Type B pancreatic cell (in vitro differentiated cells): Measurements from ENCODE around the gene NEDD4L. TPM values are rescaled to one million over a fixed set of nuclear protein-coding genes. Genes with fewer than 3 reads are reported as not detected.
A peak's percentile ranks its signal among the peaks of the same experiment; 100 is the strongest.

ENCODE experiments used
- DNase-seq: peaks from one replicate; pipeline ENCODE4 v3.0.0; 2021; ENCODE audit warnings: mixed read lengths; ENCODE audit not compliant: unreplicated experiment; ENCODE audit errors: extremely low spot score
- H3K27ac Mint-ChIP-seq: 2 replicates; pipeline ENCODE4 v1.8.0; 2021; ENCODE audit warnings: mild to moderate bottlenecking, mixed read lengths
- H3K27me3 Mint-ChIP-seq: 2 replicates; pipeline ENCODE4 v1.8.0; 2021; ENCODE audit warnings: mixed read lengths
- H3K36me3 Mint-ChIP-seq: 2 replicates; pipeline ENCODE4 v1.8.0; 2021; ENCODE audit warnings: mixed read lengths
- H3K4me1 Mint-ChIP-seq: one replicate; pipeline ENCODE4 v1.8.0; 2021; ENCODE audit warnings: mixed read lengths; ENCODE audit not compliant: unreplicated experiment
- H3K4me3 Mint-ChIP-seq: 2 replicates; pipeline ENCODE4 v1.8.0; 2021; ENCODE audit warnings: mild to moderate bottlenecking, mixed read lengths
- H3K9me3 Mint-ChIP-seq: 2 replicates; pipeline ENCODE4 v1.8.0; 2021; ENCODE audit warnings: mixed read lengths
- total RNA-seq: library from RNA; stranded (reverse); gene quantifications from 2 replicates; pipeline ENCODE4 v1.2.1, GENCODE V29; 2021; ENCODE audit warnings: low replicate concordance
- TF ChIP-seq, protein P1 (sequence below): fragments of 200-600 bp; sonication (generic); conservative IDR thresholded peaks from 2 replicates; pipeline ENCODE4 v1.5.0; 2021; ENCODE audit warnings: antibody characterized with exemption, mild to moderate bottlenecking

The NEDD4L gene
- total RNA-seq, 1 donor from 2014 or later, result 84.7 TPM

- no peak for DNase-seq
- TF ChIP-seq, protein P1, sequence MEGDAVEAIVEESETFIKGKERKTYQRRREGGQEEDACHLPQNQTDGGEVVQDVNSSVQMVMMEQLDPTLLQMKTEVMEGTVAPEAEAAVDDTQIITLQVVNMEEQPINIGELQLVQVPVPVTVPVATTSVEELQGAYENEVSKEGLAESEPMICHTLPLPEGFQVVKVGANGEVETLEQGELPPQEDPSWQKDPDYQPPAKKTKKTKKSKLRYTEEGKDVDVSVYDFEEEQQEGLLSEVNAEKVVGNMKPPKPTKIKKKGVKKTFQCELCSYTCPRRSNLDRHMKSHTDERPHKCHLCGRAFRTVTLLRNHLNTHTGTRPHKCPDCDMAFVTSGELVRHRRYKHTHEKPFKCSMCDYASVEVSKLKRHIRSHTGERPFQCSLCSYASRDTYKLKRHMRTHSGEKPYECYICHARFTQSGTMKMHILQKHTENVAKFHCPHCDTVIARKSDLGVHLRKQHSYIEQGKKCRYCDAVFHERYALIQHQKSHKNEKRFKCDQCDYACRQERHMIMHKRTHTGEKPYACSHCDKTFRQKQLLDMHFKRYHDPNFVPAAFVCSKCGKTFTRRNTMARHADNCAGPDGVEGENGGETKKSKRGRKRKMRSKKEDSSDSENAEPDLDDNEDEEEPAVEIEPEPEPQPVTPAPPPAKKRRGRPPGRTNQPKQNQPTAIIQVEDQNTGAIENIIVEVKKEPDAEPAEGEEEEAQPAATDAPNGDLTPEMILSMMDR, result no peak
- H3K9me3 Mint-ChIP-seq, result no peaks in the 10 kb centered on the region
- H3K4me3 Mint-ChIP-seq, result no peak overlapping the region
- H3K36me3 Mint-ChIP-seq, result peaks cover 33% of the 10 kb centered on the region
- peaks cover 21% of the 10 kb centered on the region for H3K4me1 Mint-ChIP-seq
- peak overlapping the region; percentile 31 for H3K27ac Mint-ChIP-seq
- H3K27me3 Mint-ChIP-seq, result no peaks in the 10 kb centered on the region
Observed at GRCh38 chr18:58362829-58363271, 318.8 kb downstream of the NEDD4L start.

GRCh38 chr18:58363767-58364540 lies 319.9 kb downstream of the NEDD4L start:
- Mint-ChIP-seq H3K9me3 (no peaks in the 10 kb centered on the region), H3K27me3 (no peaks in the 10 kb centered on the region), H3K27ac (no peak overlapping the region), H3K4me3 (no peak overlapping the region), H3K4me1 (peaks cover 20% of the 10 kb centered on the region), H3K36me3 (peaks cover 36% of the 10 kb centered on the region)
- TF ChIP-seq, protein P1, result no peak
- DNase-seq, result no peak

GRCh38 chr18:58364876-58365528 lies 321.0 kb downstream of the NEDD4L start:
- H3K27ac Mint-ChIP-seq, result no peak overlapping the region
- H3K4me3 Mint-ChIP-seq, result no peak overlapping the region
- peaks cover 37% of the 10 kb centered on the region for H3K36me3 Mint-ChIP-seq
- no peaks in the 10 kb centered on the region for H3K27me3 Mint-ChIP-seq
- H3K4me1 Mint-ChIP-seq, result peaks cover 11% of the 10 kb centered on the region
- DNase-seq, result no peak
- TF ChIP-seq, protein P1, result no peak
- no peaks in the 10 kb centered on the region for H3K9me3 Mint-ChIP-seq

DNA sequence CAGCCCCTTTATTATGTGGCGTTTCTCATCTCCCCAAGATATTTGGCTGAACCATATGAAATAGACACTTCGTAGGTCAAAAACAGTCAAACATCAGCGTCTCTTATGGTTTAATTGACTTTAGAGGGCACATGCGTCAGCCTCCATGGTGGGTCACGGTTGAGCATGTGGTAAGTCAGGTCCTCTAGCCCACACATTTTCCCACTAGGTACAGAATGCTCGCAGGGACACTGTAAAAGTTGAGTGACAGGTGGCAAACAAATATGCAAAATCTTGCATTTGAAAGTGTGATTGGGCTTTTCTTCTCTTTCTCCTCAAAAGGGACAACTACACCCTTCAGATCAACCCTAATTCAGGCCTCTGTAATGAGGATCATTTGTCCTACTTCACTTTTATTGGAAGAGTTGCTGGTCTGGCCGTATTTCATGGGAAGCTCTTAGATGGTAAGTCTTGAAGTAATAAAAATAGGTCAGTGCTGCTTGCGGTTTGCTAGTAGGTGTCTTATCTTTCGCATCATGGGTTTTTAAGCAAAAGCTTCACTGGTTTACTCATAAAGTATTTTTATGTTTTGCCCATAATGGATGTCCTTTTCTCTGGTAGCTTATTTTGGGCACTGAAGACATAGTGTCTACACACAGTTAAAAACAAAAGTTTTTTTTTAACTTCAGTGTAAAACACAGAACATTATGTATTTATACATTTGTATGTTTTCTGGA lies 323.6 kb downstream of the NEDD4L start:
- no peak for DNase-seq

DNA sequence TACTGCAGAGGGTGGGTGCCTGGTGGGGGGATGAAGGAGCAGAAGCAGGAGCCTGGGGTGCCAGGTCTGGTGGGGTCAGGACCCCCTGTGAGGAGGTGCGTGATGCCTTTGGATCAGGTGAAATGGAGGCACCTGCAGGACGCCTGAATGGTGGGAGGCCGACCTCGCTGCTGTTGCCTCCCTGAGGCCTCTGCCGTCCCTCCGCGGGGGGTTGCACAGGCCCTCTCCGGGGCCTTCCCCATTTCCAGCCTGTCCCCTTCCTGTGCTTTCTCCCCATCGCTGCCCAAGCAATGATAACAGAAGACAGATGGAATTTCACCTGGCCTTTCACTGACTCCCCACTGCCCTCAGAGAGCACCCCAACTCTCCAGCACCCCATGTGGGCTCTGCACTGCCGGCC lies 325.6 kb downstream of the NEDD4L start:
- no peak overlapping the region for H3K4me3 Mint-ChIP-seq
- peaks cover 57% of the 10 kb centered on the region for H3K36me3 Mint-ChIP-seq

More for the DNA sequence above, 323.6 kb downstream of the NEDD4L start:
- Mint-ChIP-seq H3K27me3 (no peaks in the 10 kb centered on the region), H3K9me3 (no peaks in the 10 kb centered on the region), H3K36me3 (peaks cover 44% of the 10 kb centered on the region), H3K27ac (no peak overlapping the region), H3K4me3 (no peak overlapping the region), H3K4me1 (peaks cover under 1% of the 10 kb centered on the region)
- TF ChIP-seq, protein P1, result no peak

More for the DNA sequence above, 325.6 kb downstream of the NEDD4L start:
- no peak overlapping the region for H3K27ac Mint-ChIP-seq
- no peak for DNase-seq
- H3K9me3 Mint-ChIP-seq, result no peaks in the 10 kb centered on the region
- peaks cover 6% of the 10 kb centered on the region for H3K4me1 Mint-ChIP-seq
- TF ChIP-seq, protein P1, result no peak
- H3K27me3 Mint-ChIP-seq, result no peaks in the 10 kb centered on the region
